ENCODE data around the gene PPP2R5C. TPM values are rescaled to one million over a fixed set of nuclear protein-coding genes. Genes with fewer than 3 reads are reported as not detected.
"Not testable (repeated sequence)": the region's sequence is repeated elsewhere in the genome, so short reads cannot be mapped to it uniquely, and the experiment has no call there.

The PPP2R5C gene
- polyA plus RNA-seq, 4 donors = 59.6 to 90.8 (median 74.2) TPM

GRCh38 chr14:101737414-101738339, 23.8 kb upstream of the PPP2R5C start:
- no peaks in the 10 kb centered on the region for H3K36me3 ChIP-seq (ENCODE audit: control insufficient read depth in 3 of 3, insufficient read depth in 2 of 3, low read depth in 1 of 3, low read length in 3 of 3)
- H3K9me3 ChIP-seq (ENCODE audit: control insufficient read depth in 2 of 2, insufficient read depth in 1 of 2, low read depth in 1 of 2, low read length in 1 of 2) = peaks cover 2 to 26% of the 10 kb centered on the region in 2 donors
- no peak overlapping the region for H3K27ac ChIP-seq (ENCODE audit: low read depth in 1 of 3, low read length in 2 of 3)
- 67 to 72% (median 69%) methylated on average over 11 of the region's 11 CpGs for WGBS, 3 donors
- DNase-seq (no peak), FAIRE-seq (no peak)
- peaks cover 0 to 4% (median 0%) of the 10 kb centered on the region in 3 donors for H3K4me1 ChIP-seq (ENCODE audit: control insufficient read depth in 3 of 3, insufficient read depth in 2 of 3, low read depth in 1 of 3, low read length in 2 of 3)
- H3K27me3 ChIP-seq (ENCODE audit: control insufficient read depth in 3 of 3, insufficient read depth in 3 of 3, low read length in 3 of 3) = peaks cover 0 to 2% (median 0%) of the 10 kb centered on the region in 3 donors
- H3K4me3 ChIP-seq (ENCODE audit: low read depth in 1 of 3, low read length in 3 of 3) = no peak overlapping the region

- no peak for DNase-seq
- FAIRE-seq = no peak
- Histone ChIP-seq H3K9me3 (ENCODE audit: control insufficient read depth in 2 of 2, insufficient read depth in 1 of 2, low read depth in 1 of 2, low read length in 1 of 2) (peaks cover 2 to 22% of the 10 kb centered on the region in 2 donors), H3K4me3 (ENCODE audit: low read depth in 1 of 3, low read length in 3 of 3) (no peak overlapping the region), H3K27me3 (ENCODE audit: control insufficient read depth in 3 of 3, insufficient read depth in 3 of 3, low read length in 3 of 3) (peaks cover 0 to 2% (median 0%) of the 10 kb centered on the region in 3 donors), H3K36me3 (ENCODE audit: control insufficient read depth in 3 of 3, insufficient read depth in 2 of 3, low read depth in 1 of 3, low read length in 3 of 3) (no peaks in the 10 kb centered on the region), H3K4me1 (ENCODE audit: control insufficient read depth in 3 of 3, insufficient read depth in 2 of 3, low read depth in 1 of 3, low read length in 2 of 3) (no peaks in the 10 kb centered on the region), H3K27ac (ENCODE audit: low read depth in 1 of 3, low read length in 2 of 3) (no peak overlapping the region)
- WGBS, 3 donors = 78 to 91% (median 90%) methylated on average over 3 of the region's 3 CpGs
Measured at GRCh38 chr14:101738703-101739320, 22.7 kb upstream of the PPP2R5C start.

DNA sequence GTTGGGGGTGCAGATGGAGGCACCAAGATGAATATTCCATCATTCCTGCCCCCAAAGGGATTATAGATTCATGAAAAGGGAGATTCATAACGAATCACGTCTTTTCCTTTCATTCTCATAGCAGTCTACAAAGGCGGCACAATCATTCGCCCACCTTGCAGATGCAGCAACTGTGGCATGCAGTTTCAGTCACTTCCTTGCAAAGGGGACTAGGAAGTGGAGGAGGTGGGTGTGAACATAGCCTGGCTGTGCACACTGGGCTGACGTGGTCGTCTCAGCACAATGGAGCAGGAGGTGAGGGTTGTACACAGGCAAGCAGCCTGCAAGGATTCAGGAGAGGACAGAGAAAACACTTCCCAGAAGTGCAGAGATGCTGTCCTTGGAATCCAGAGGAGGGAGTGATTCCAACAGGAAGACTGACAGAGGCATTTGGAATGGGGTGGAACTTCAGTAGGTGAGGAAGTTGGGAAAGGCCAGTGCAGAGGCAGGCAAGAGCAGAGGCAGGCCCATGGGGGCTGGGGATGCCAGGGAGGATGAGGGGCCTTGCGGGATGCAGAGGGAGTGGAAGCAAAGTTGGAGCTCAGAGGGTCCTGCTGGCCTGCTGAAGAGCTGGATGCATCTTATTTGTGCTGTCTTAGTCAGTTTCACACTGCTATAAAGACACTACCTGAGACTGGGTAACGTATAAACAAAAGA, 21.9 kb upstream of the PPP2R5C start:
- WGBS, 3 donors = 84 to 86% (median 85%) methylated on average over 8 of the region's 8 CpGs
- FAIRE-seq (no peak), DNase-seq (no peak)
- no peaks in the 10 kb centered on the region for H3K36me3 ChIP-seq (ENCODE audit: control insufficient read depth in 3 of 3, insufficient read depth in 2 of 3, low read depth in 1 of 3, low read length in 3 of 3)
- H3K27me3 ChIP-seq (ENCODE audit: control insufficient read depth in 3 of 3, insufficient read depth in 3 of 3, low read length in 3 of 3) = peaks cover 0 to 2% (median 0%) of the 10 kb centered on the region in 3 donors
- H3K4me3 ChIP-seq (ENCODE audit: low read depth in 1 of 3, low read length in 3 of 3) = no peak overlapping the region
- no peak overlapping the region for H3K27ac ChIP-seq (ENCODE audit: low read depth in 1 of 3, low read length in 2 of 3)
- no peaks in the 10 kb centered on the region for H3K4me1 ChIP-seq (ENCODE audit: control insufficient read depth in 3 of 3, insufficient read depth in 2 of 3, low read depth in 1 of 3, low read length in 2 of 3)
- peaks cover 2 to 22% of the 10 kb centered on the region in 2 donors for H3K9me3 ChIP-seq (ENCODE audit: control insufficient read depth in 2 of 2, insufficient read depth in 1 of 2, low read depth in 1 of 2, low read length in 1 of 2)

GRCh38 chr14:101740981-101741380, 20.5 kb upstream of the PPP2R5C start:
- Histone ChIP-seq H3K36me3 (ENCODE audit: control insufficient read depth in 3 of 3, insufficient read depth in 2 of 3, low read depth in 1 of 3, low read length in 3 of 3) (no peaks in the 10 kb centered on the region), H3K27ac (ENCODE audit: low read depth in 1 of 3, low read length in 2 of 3) (no peak overlapping the region), H3K9me3 (ENCODE audit: control insufficient read depth in 2 of 2, insufficient read depth in 1 of 2, low read depth in 1 of 2, low read length in 1 of 2) (peaks cover 2 to 22% of the 10 kb centered on the region in 2 donors), H3K4me3 (ENCODE audit: low read depth in 1 of 3, low read length in 3 of 3) (no peak overlapping the region), H3K27me3 (ENCODE audit: control insufficient read depth in 3 of 3, insufficient read depth in 3 of 3, low read length in 3 of 3) (peaks cover 0 to 2% (median 0%) of the 10 kb centered on the region in 3 donors), H3K4me1 (ENCODE audit: control insufficient read depth in 3 of 3, insufficient read depth in 2 of 3, low read depth in 1 of 3, low read length in 2 of 3) (no peaks in the 10 kb centered on the region)
- no peak for DNase-seq
- no peak for FAIRE-seq
- 79 to 94% (median 87%) methylated on average over 3 of the region's 3 CpGs for WGBS, 3 donors

DNA sequence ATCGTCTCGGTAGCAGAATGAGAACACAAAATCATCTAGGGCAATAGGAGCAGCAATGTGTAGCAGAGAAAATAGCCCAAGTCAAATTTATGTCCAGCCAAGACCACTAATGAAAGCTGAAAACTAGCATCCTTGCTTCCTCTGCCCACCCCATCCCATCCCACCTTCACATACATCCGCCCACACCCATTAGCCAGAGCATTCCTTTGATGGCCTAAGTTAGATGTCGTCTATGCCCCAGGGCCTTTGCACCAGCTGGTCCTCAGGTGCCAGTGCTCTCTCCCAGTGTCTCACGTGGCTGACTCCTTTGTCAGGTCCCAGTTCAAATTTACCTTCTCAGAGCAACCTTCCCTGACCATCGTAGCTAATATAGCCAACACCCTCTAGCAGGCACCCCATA, 17.8 kb upstream of the PPP2R5C start:
- DNase-seq = no peak
- FAIRE-seq = no peak
- Histone ChIP-seq H3K4me3 (ENCODE audit: low read depth in 1 of 3, low read length in 3 of 3) (no peak overlapping the region), H3K27ac (ENCODE audit: low read depth in 1 of 3, low read length in 2 of 3) (no peak overlapping the region), H3K27me3 (ENCODE audit: control insufficient read depth in 3 of 3, insufficient read depth in 3 of 3, low read length in 3 of 3) (peaks cover 0 to 2% (median 0%) of the 10 kb centered on the region in 3 donors), H3K36me3 (ENCODE audit: control insufficient read depth in 3 of 3, insufficient read depth in 2 of 3, low read depth in 1 of 3, low read length in 3 of 3) (no peaks in the 10 kb centered on the region), H3K9me3 (ENCODE audit: control insufficient read depth in 2 of 2, insufficient read depth in 1 of 2, low read depth in 1 of 2, low read length in 1 of 2) (peaks cover 2 to 20% of the 10 kb centered on the region in 2 donors), H3K4me1 (ENCODE audit: control insufficient read depth in 3 of 3, insufficient read depth in 2 of 3, low read depth in 1 of 3, low read length in 2 of 3) (no peaks in the 10 kb centered on the region)
- 66 to 85% (median 79%) methylated on average over 6 of the region's 6 CpGs for WGBS, 3 donors

DNA sequence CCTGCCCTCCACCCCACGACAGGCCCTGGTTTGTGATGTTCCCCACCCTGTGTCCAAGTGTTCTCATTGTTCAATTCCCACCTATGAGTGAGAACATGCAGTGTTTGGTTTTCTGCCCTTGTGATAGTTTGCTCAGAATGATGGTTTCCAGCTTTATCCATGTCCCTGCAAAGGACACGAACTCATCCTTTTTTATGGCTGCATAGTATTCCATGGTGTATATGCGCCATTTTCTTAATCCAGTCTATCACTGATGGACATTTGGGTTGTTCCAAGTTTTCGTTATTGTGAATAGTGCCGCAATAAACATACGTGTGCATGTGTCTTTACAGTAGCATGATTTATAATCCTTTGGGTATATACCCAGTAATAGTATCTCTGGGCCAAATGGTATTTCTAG, 17.1 kb upstream of the PPP2R5C start:
- H3K4me3 ChIP-seq (ENCODE audit: low read depth in 1 of 3, low read length in 3 of 3); H3K27ac ChIP-seq (ENCODE audit: low read depth in 1 of 3, low read length in 2 of 3); H3K36me3 ChIP-seq (ENCODE audit: control insufficient read depth in 3 of 3, insufficient read depth in 2 of 3, low read depth in 1 of 3, low read length in 3 of 3); DNase-seq; H3K4me1 ChIP-seq (ENCODE audit: control insufficient read depth in 3 of 3, insufficient read depth in 2 of 3, low read depth in 1 of 3, low read length in 2 of 3); H3K27me3 ChIP-seq (ENCODE audit: control insufficient read depth in 3 of 3, insufficient read depth in 3 of 3, low read length in 3 of 3); FAIRE-seq: not testable (repeated sequence)
- peaks cover 2 to 20% of the 10 kb centered on the region in 2 donors for H3K9me3 ChIP-seq (ENCODE audit: control insufficient read depth in 2 of 2, insufficient read depth in 1 of 2, low read depth in 1 of 2, low read length in 1 of 2)
- WGBS, 3 donors = 75 to 88% (median 86%) methylated on average over 6 of the region's 6 CpGs

- not testable (repeated sequence) for H3K36me3 ChIP-seq (ENCODE audit: control insufficient read depth in 3 of 3, insufficient read depth in 2 of 3, low read depth in 1 of 3, low read length in 3 of 3); FAIRE-seq; H3K4me3 ChIP-seq (ENCODE audit: low read depth in 1 of 3, low read length in 3 of 3); DNase-seq; H3K4me1 ChIP-seq (ENCODE audit: control insufficient read depth in 3 of 3, insufficient read depth in 2 of 3, low read depth in 1 of 3, low read length in 2 of 3); H3K27ac ChIP-seq (ENCODE audit: low read depth in 1 of 3, low read length in 2 of 3); H3K9me3 ChIP-seq (ENCODE audit: control insufficient read depth in 2 of 2, insufficient read depth in 1 of 2, low read depth in 1 of 2, low read length in 1 of 2); H3K27me3 ChIP-seq (ENCODE audit: control insufficient read depth in 3 of 3, insufficient read depth in 3 of 3, low read length in 3 of 3)
- WGBS, 3 donors = 54 to 63% (median 59%) methylated on average over 5 of the region's 5 CpGs
Measured at GRCh38 chr14:101749756-101750155, 11.8 kb upstream of the PPP2R5C start.

DNA sequence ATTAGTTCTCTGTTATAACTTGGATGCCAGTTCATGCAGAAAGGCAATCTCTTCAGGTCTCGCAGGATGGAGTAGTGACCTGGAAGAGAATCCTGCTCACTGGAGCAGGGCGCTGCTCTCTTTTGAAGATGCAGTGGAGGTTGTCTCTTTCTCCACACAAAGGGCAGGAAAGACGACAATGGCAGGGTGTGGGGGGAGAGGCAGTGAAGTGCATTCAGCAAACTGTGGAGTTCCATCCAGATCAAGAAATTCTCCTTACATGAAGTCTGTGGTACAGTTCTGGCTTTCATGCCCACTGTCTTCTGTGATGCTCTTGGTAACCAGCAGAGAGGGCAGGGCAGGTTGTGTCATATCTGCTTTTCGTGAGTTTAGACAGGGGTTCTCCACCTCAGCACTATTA, 6.6 kb upstream of the PPP2R5C start:
- Histone ChIP-seq H3K4me3 (ENCODE audit: low read depth in 1 of 3, low read length in 3 of 3) (no peak overlapping the region), H3K36me3 (ENCODE audit: control insufficient read depth in 3 of 3, insufficient read depth in 2 of 3, low read depth in 1 of 3, low read length in 3 of 3) (no peaks in the 10 kb centered on the region), H3K27me3 (ENCODE audit: control insufficient read depth in 3 of 3, insufficient read depth in 3 of 3, low read length in 3 of 3) (peaks cover 0 to 24% (median 0%) of the 10 kb centered on the region in 3 donors), H3K4me1 (ENCODE audit: control insufficient read depth in 3 of 3, insufficient read depth in 2 of 3, low read depth in 1 of 3, low read length in 2 of 3) (peaks cover 0 to 2% (median under 1%) of the 10 kb centered on the region in 3 donors), H3K27ac (ENCODE audit: low read depth in 1 of 3, low read length in 2 of 3) (no peak overlapping the region), H3K9me3 (ENCODE audit: control insufficient read depth in 2 of 2, insufficient read depth in 1 of 2, low read depth in 1 of 2, low read length in 1 of 2) (peaks cover 0 to 6% of the 10 kb centered on the region in 2 donors)
- no peak for DNase-seq
- WGBS, 3 donors = 76 to 81% (median 77%) methylated on average over 4 of the region's 4 CpGs
- FAIRE-seq = no peak
